ENCODE results near the gene PADI1.
A peak's percentile ranks its signal among the peaks of the same experiment; 100 is the strongest.

Gene PADI1

GRCh38 chr1:17168091-17168876 lies 36.6 kb upstream of the PADI1 start:
- peak; percentile 76 for DNase-seq (ENCODE audit: low read depth)
- TF ChIP-seq CTCF (conservative IDR thresholded peaks at IDR 0.05; ENCODE audit: low read depth, low read length): no peak
- no peak overlapping the region for H3K4me3 ChIP-seq (ENCODE audit: low read depth, low read length)

GRCh38 chr1:17170571-17170970 lies 34.4 kb upstream of the PADI1 start:
- DNase-seq (ENCODE audit: low read depth): peak; percentile 65
- TF ChIP-seq CTCF (conservative IDR thresholded peaks at IDR 0.05; ENCODE audit: low read depth, low read length): no peak
- no peak overlapping the region for H3K4me3 ChIP-seq (ENCODE audit: low read depth, low read length)

GRCh38 chr1:17173217-17173616 lies 31.7 kb upstream of the PADI1 start:
- H3K4me3 ChIP-seq (ENCODE audit: low read depth, low read length): no peak overlapping the region
- TF ChIP-seq CTCF (conservative IDR thresholded peaks at IDR 0.05; ENCODE audit: low read depth, low read length): no peak
- no peak for DNase-seq (ENCODE audit: low read depth)

GRCh38 chr1:17176306-17177061 lies 28.4 kb upstream of the PADI1 start:
- H3K4me3 ChIP-seq (ENCODE audit: low read depth, low read length): no peak overlapping the region
- no peak for DNase-seq (ENCODE audit: low read depth)
- no peak for TF ChIP-seq CTCF (conservative IDR thresholded peaks at IDR 0.05; ENCODE audit: low read depth, low read length)

- DNase-seq (ENCODE audit: low read depth): no peak
- TF ChIP-seq CTCF (conservative IDR thresholded peaks at IDR 0.05; ENCODE audit: low read depth, low read length): no peak
- no peak overlapping the region for H3K4me3 ChIP-seq (ENCODE audit: low read depth, low read length)
Observed at GRCh38 chr1:17177651-17178050, 27.3 kb upstream of the PADI1 start.

- no peak for TF ChIP-seq CTCF (conservative IDR thresholded peaks at IDR 0.05; ENCODE audit: low read depth, low read length)
- no peak for DNase-seq (ENCODE audit: low read depth)
- no peak overlapping the region for H3K4me3 ChIP-seq (ENCODE audit: low read depth, low read length)
Observed at GRCh38 chr1:17181781-17182464, 23.0 kb upstream of the PADI1 start.

Measured in choroid plexus epithelial cell (primary cell).